HCT116 (cell line): Measurements from ENCODE around the gene SERTAD1. TPM values are rescaled to one million over a fixed set of nuclear protein-coding genes. Genes with fewer than 3 reads are reported as not detected.
"Not testable (repeated sequence)": the region's sequence is repeated elsewhere in the genome, so short reads cannot be mapped to it uniquely, and the experiment has no call there.

Experiments
- ATAC-seq: fragments of 200-7000 bp; cut with Tn5 transposase; 2 replicates; pipeline ENCODE4 v1.9.1; 2020; ENCODE audit warnings: mild to moderate bottlenecking, moderate library complexity
- BruUV-seq: library from RNA; stranded (reverse); fragments of 400-500 nt; replicated peaks from 2 replicates; lab custom pipeline; 2021; lab: Mats Ljungman, UMichigan
- CTCF ChIA-PET: fragments of 300-600 bp; sonication (Branson Sonifier 250); formaldehyde crosslinking; loops from one replicate; lab custom pipeline; 2021; ENCODE audit warnings: antibody characterized with exemption; lab: Charles Lee
- POLR2A ChIA-PET: fragments of 300-600, 350-600 bp; sonication (Branson Sonifier 250); formaldehyde crosslinking; loops from one replicate; lab custom pipeline; 2021; ENCODE audit warnings: antibody characterized with exemption; lab: Charles Lee
- RAD21 ChIA-PET, 2 experiments: fragments of 300-600 bp; sonication (Branson Sonifier 250); formaldehyde crosslinking; loops; one replicate each; lab custom pipeline; 2023; ENCODE audit warnings: low total read pairs in 2 of 2; ENCODE audit not compliant: uncharacterized antibody in 2 of 2, unreplicated experiment in 2 of 2, low non-redundant PET in 1 of 2; lab: Charles Lee
- DNase-seq: peaks from one replicate; pipeline ENCODE4 v3.0.0-alpha.2; 2010; ENCODE audit warnings: low read depth, low spot score
- H2AFZ ChIP-seq: fragments of 200-600 bp; shearing (Covaris generic), sonication (generic); 2 replicates; pipeline ENCODE4 v1.6.1; 2017; ENCODE audit warnings: low read depth, mixed run types, mixed read lengths, antibody characterized with exemption, low read length; ENCODE audit not compliant: poor library complexity, severe bottlenecking
- H3K27ac ChIP-seq: 2 replicates; pipeline ENCODE4 v1.5.1; 2012; ENCODE audit warnings: low read depth, low read length
- H3K27me3 ChIP-seq: fragments of 200-600 bp; sonication (generic); 2 replicates; pipeline ENCODE4 v1.6.1; 2016; ENCODE audit warnings: mixed run types, low read length, mixed read lengths; ENCODE audit not compliant: insufficient read depth
- H3K36me3 ChIP-seq, 2 experiments: fragments of 200-500 bp in 1 of 2; fragments of 200-600 bp in 1 of 2; sonication (Bioruptor generic) in 1 of 2; sonication (generic) in 1 of 2; 2 replicates each; pipeline versions ENCODE4 v1.5.1 to v1.6.1; 2014 to 2016; ENCODE audit warnings: low read length in 2 of 2, inconsistent platforms in 1 of 2, mixed read lengths in 1 of 2, mixed run types in 1 of 2; ENCODE audit not compliant: insufficient read depth in 2 of 2, control insufficient read depth in 1 of 2
- H3K4me1 ChIP-seq, 2 experiments: fragments of 200-600 bp in 1 of 2; sonication (generic) in 1 of 2; 2 replicates each; pipeline versions ENCODE4 v1.5.1 to v1.6.1; 2012 to 2017; ENCODE audit warnings: low read length in 2 of 2, inconsistent platforms in 1 of 2, mild to moderate bottlenecking in 1 of 2, mixed read lengths in 1 of 2, mixed run types in 1 of 2, moderate library complexity in 1 of 2; ENCODE audit not compliant: insufficient read depth in 2 of 2, control insufficient read depth in 1 of 2
- H3K4me2 ChIP-seq: fragments of 200-600 bp; sonication (generic); 2 replicates; pipeline ENCODE4 v1.6.1; 2017; ENCODE audit warnings: mixed run types, low read length, mixed read lengths
- H3K4me3 ChIP-seq, 2 experiments: fragments of 200-600 bp in 1 of 2; sonication (generic) in 1 of 2; replicated peaks in 1 of 2; 2 replicates each; pipeline ENCODE4 v1.5.1; 2011 to 2016; ENCODE audit warnings: low read length in 2 of 2, control low read depth in 1 of 2, low read depth in 1 of 2, mild to moderate bottlenecking in 1 of 2, mixed read lengths in 1 of 2, mixed run types in 1 of 2
- H3K79me2 ChIP-seq: fragments of 200-600 bp; sonication (generic); 2 replicates; pipeline ENCODE4 v1.6.1; 2017; ENCODE audit warnings: mild to moderate bottlenecking, mixed run types, low read length, moderate library complexity, mixed read lengths; ENCODE audit not compliant: insufficient read depth
- H3K9ac ChIP-seq: fragments of 200-600 bp; sonication (generic); 2 replicates; pipeline ENCODE4 v1.6.1; 2016; ENCODE audit warnings: low read length, mixed read lengths
- H3K9me2 ChIP-seq: fragments of 200-600 bp; sonication (generic), shearing (Covaris generic); 2 replicates; pipeline ENCODE4 v1.6.1; 2017; ENCODE audit warnings: mixed run types, mild to moderate bottlenecking, moderate library complexity; ENCODE audit not compliant: insufficient read depth
- H3K9me3 ChIP-seq, 2 experiments: fragments of 200-500 bp in 1 of 2; fragments of 200-600 bp in 1 of 2; sonication (Bioruptor generic) in 1 of 2; sonication (generic) in 1 of 2; 2 replicates each; pipeline ENCODE4 v1.6.1; 2014 to 2017; ENCODE audit warnings: low read length in 2 of 2, mixed read lengths in 2 of 2, inconsistent platforms in 1 of 2, low read depth in 1 of 2, mild to moderate bottlenecking in 1 of 2, mixed run types in 1 of 2, moderate library complexity in 1 of 2; ENCODE audit not compliant: control insufficient read depth in 1 of 2, insufficient read depth in 1 of 2
- H4K20me1 ChIP-seq: fragments of 200-600 bp; sonication (generic), shearing (Covaris generic); 2 replicates; pipeline ENCODE4 v1.6.1; 2017; ENCODE audit warnings: mixed run types, mild to moderate bottlenecking, moderate library complexity; ENCODE audit not compliant: insufficient read depth
- CBX3 ChIP-seq: IDR thresholded peaks from 2 replicates; pipeline ENCODE4 v1.6.1; 2012; ENCODE audit warnings: low read depth
- CEBPB ChIP-seq: IDR thresholded peaks from 2 replicates; pipeline ENCODE4 v1.6.1; 2012; ENCODE audit warnings: low read depth
- EGR1 ChIP-seq: IDR thresholded peaks from 2 replicates; pipeline ENCODE4 v1.6.1; 2012; ENCODE audit warnings: low read depth
- EZH2 ChIP-seq: fragments of 200-600 bp; sonication (generic); IDR thresholded peaks from 2 replicates; pipeline ENCODE4 v1.6.1; 2017; ENCODE audit warnings: antibody characterized with exemption, mixed run types
- EZH2phosphoT487 ChIP-seq: fragments of 200-600 bp; IDR thresholded peaks from 2 replicates; pipeline ENCODE4 v1.6.1; 2018; ENCODE audit warnings: antibody characterized with exemption, borderline replicate concordance
- FOSL1 ChIP-seq: IDR thresholded peaks from 2 replicates; pipeline ENCODE4 v1.6.1; 2012; ENCODE audit warnings: low read depth
- JUND ChIP-seq: IDR thresholded peaks from 2 replicates; pipeline ENCODE4 v1.6.1; 2012
- POLR2A ChIP-seq: IDR thresholded peaks from 2 replicates; pipeline ENCODE4 v1.7.0; 2011; ENCODE audit warnings: borderline replicate concordance; ENCODE audit not compliant: insufficient read depth, insufficient read length; ENCODE audit errors: extremely low read depth
- POLR2AphosphoS5 ChIP-seq: IDR thresholded peaks from 2 replicates; pipeline ENCODE4 v1.6.1; 2011; ENCODE audit warnings: mild to moderate bottlenecking, low read depth, low read length, moderate library complexity
- RAD21 ChIP-seq: IDR thresholded peaks from 2 replicates; pipeline ENCODE4 v1.6.1; 2012; ENCODE audit warnings: low read depth, mild to moderate bottlenecking
- SIN3A ChIP-seq: IDR thresholded peaks from 2 replicates; pipeline ENCODE4 v1.6.1; 2012; ENCODE audit warnings: low read depth
- TCF7L2 ChIP-seq: IDR thresholded peaks from 2 replicates; pipeline ENCODE4 v1.7.0; 2011; ENCODE audit warnings: borderline replicate concordance, inconsistent platforms; ENCODE audit not compliant: insufficient read depth, insufficient read length; ENCODE audit errors: extremely low read depth
- ZFX ChIP-seq: fragments of 450-650 bp; IDR thresholded peaks from 2 replicates; pipeline ENCODE4 v1.6.1; 2017
- intact Hi-C: fragments of 100-400 bp; cut with micrococcal nuclease; formaldehyde crosslinking; loops from 2 replicates; pipeline ENCODE4 v1.10.0; 2022
- total RNA-seq: library from RNA; stranded (reverse); gene quantifications from one replicate; pipeline ENCODE4 v1.2.1, GENCODE V29; 2021; ENCODE audit not compliant: unreplicated experiment
- TF ChIP-seq, protein P1 (sequence below): IDR thresholded peaks from 2 replicates; pipeline ENCODE4 v1.6.1; 2012
- TF ChIP-seq, protein P2 (sequence below): IDR thresholded peaks from 2 replicates; pipeline ENCODE4 v1.6.1; 2012; ENCODE audit warnings: low read depth

SERTAD1 gene
- total RNA-seq, 1 experiment from 2014 or later = 30.3 TPM

GRCh38 chr19:40453943-40454342 is 28.2 kb upstream of the SERTAD1 start:
- H3K9me2 ChIP-seq, H4K20me1 ChIP-seq, H3K4me2 ChIP-seq, intact Hi-C loops, H3K9ac ChIP-seq, H3K9me3 ChIP-seq, DNase-seq, H3K4me3 ChIP-seq, H3K4me1 ChIP-seq, BruUV-seq, H3K27me3 ChIP-seq, H3K79me2 ChIP-seq, H3K27ac ChIP-seq, H2AFZ ChIP-seq: not testable (repeated sequence)
- peak; percentile 63; the same call in 1 of the 2 replicates for ATAC-seq
- H3K36me3 ChIP-seq = peaks cover 7 to 11% of the 10 kb centered on the region in 2 experiments
- ChIA-PET RAD21 (interaction anchor here in 1 of 2 experiments (0.9 kb wide), 1 partner anchor 10 kb away, joined by 4 read pairs; no protein-coding TSS in a partner anchor), CTCF (interaction anchor here (1.3 kb wide), 1 partner anchor 10 kb away, joined by 4 read pairs; no protein-coding TSS in a partner anchor), POLR2A (interaction anchor here (2.0 to 2.7 kb wide), 2 partner anchors 10 kb away, joined by 8 to 19 read pairs; partner anchors contain the start of genes BLVRB and SERTAD3)

- DNase-seq = no peak
Measured at GRCh38 chr19:40453151-40453735, 27.5 kb upstream of the SERTAD1 start.

More at GRCh38 chr19:40453151-40453735, 27.5 kb upstream of the SERTAD1 start:
- intact Hi-C loops = no loop called here
- H2AFZ ChIP-seq = no peak overlapping the region
- POLR2A ChIA-PET = interaction anchor here (2.0 to 2.7 kb wide), 2 partner anchors 10 to 11 kb away, joined by 8 to 19 read pairs; partner anchors contain the start of genes BLVRB and SERTAD3
- H3K4me2 ChIP-seq = no peak overlapping the region
- H4K20me1 ChIP-seq = no peaks in the 10 kb centered on the region
- TF ChIP-seq CEBPB (no peak), POLR2AphosphoS5 (no peak), POLR2A (no peak), TCF7L2 (no peak), EZH2 (no peak), RAD21 (no peak), JUND (no peak), FOSL1 (no peak), ZFX (no peak), CBX3 (no peak), EZH2phosphoT487 (no peak), SIN3A (no peak), EGR1 (no peak)
- TF ChIP-seq, protein P1, sequence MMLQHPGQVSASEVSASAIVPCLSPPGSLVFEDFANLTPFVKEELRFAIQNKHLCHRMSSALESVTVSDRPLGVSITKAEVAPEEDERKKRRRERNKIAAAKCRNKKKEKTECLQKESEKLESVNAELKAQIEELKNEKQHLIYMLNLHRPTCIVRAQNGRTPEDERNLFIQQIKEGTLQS = no peak
- TF ChIP-seq, protein P2, sequence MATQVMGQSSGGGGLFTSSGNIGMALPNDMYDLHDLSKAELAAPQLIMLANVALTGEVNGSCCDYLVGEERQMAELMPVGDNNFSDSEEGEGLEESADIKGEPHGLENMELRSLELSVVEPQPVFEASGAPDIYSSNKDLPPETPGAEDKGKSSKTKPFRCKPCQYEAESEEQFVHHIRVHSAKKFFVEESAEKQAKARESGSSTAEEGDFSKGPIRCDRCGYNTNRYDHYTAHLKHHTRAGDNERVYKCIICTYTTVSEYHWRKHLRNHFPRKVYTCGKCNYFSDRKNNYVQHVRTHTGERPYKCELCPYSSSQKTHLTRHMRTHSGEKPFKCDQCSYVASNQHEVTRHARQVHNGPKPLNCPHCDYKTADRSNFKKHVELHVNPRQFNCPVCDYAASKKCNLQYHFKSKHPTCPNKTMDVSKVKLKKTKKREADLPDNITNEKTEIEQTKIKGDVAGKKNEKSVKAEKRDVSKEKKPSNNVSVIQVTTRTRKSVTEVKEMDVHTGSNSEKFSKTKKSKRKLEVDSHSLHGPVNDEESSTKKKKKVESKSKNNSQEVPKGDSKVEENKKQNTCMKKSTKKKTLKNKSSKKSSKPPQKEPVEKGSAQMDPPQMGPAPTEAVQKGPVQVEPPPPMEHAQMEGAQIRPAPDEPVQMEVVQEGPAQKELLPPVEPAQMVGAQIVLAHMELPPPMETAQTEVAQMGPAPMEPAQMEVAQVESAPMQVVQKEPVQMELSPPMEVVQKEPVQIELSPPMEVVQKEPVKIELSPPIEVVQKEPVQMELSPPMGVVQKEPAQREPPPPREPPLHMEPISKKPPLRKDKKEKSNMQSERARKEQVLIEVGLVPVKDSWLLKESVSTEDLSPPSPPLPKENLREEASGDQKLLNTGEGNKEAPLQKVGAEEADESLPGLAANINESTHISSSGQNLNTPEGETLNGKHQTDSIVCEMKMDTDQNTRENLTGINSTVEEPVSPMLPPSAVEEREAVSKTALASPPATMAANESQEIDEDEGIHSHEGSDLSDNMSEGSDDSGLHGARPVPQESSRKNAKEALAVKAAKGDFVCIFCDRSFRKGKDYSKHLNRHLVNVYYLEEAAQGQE = no peak
- TF ChIP-seq, all 23 proteins: peak for 0
- Histone ChIP-seq H3K4me3 (no peak overlapping the region), H3K9me3 (no peaks in the 10 kb centered on the region), H3K27me3 (no peaks in the 10 kb centered on the region), H3K4me1 (peaks cover 5 to 7% of the 10 kb centered on the region in 2 experiments; a peak in 3 of 4 replicates), H3K9ac (no peak overlapping the region), H3K9me2 (no peaks in the 10 kb centered on the region), H3K79me2 (no peaks in the 10 kb centered on the region), H3K36me3 (peaks cover 7 to 11% of the 10 kb centered on the region in 2 experiments), H3K27ac (no peak overlapping the region)
- no TSS peak for BruUV-seq
- RAD21 ChIA-PET = interaction anchor here in 1 of 2 experiments (0.9 kb wide), 1 partner anchor 11 kb away, joined by 4 read pairs; no protein-coding TSS in a partner anchor
- no peak for ATAC-seq
- CTCF ChIA-PET = interaction anchor here (1.3 kb wide), 1 partner anchor 11 kb away, joined by 4 read pairs; no protein-coding TSS in a partner anchor
